UCSD-AML1 (cell line): ENCODE results near the gene TFRC.
"Not testable (repeated sequence)": the region's sequence is repeated elsewhere in the genome, so short reads cannot be mapped to it uniquely, and the experiment has no call there.

Experiments used
- DNase-seq: peaks from one replicate; lab custom pipeline; 2025; ENCODE audit not compliant: unreplicated experiment; lab: John Stamatoyannopoulos, UW

TFRC gene

DNA sequence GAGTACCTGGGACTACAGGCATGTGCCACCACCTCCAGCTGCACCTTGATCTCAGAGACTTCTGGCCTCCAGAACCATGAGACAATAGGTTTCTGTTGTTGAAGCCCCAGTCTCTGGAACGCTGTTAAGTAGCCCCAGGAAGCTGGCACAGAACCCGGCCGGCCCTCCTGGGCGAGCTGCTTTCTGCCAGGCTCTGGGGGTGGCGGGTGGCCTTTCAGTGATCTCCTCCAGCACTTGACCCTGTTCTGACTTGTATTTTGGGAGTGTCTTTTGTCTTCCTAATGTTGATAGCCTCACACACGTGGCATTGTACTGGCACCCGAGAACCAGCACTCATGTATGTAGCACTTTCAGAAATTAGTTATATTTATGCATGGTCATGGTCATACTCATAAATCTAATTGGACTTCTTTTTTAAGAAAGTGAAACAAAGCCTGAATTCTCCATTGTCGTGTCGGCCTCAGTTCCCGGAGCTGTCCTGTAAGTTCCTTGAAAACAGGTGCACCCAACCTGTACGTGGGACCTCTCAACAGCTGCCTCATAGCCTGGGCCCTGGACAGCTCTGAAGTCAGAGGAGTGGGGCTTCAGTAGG lies 74.0 kb downstream of the TFRC start:
- DNase-seq: no peak

DNA sequence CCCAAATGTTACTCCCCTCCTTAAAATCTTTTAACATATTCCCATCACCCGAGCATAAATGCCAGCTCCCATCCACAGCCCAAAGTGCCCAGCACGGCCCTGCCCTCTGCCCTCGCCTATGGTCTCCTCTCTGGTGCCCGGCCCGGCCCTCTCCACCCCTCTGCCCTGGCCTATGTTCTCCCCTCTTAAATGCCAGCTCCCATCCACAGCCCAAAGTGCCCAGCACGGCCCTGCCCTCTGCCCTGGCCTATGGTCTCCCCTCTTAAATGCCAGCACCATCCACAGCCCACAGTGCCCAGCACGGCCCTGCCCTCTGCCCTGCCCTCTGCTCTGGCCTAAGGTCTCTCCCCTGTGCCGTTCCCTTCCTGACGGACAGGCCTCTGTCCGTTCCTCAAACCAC lies 76.6 kb downstream of the TFRC start:
- DNase-seq: not testable (repeated sequence)

DNA sequence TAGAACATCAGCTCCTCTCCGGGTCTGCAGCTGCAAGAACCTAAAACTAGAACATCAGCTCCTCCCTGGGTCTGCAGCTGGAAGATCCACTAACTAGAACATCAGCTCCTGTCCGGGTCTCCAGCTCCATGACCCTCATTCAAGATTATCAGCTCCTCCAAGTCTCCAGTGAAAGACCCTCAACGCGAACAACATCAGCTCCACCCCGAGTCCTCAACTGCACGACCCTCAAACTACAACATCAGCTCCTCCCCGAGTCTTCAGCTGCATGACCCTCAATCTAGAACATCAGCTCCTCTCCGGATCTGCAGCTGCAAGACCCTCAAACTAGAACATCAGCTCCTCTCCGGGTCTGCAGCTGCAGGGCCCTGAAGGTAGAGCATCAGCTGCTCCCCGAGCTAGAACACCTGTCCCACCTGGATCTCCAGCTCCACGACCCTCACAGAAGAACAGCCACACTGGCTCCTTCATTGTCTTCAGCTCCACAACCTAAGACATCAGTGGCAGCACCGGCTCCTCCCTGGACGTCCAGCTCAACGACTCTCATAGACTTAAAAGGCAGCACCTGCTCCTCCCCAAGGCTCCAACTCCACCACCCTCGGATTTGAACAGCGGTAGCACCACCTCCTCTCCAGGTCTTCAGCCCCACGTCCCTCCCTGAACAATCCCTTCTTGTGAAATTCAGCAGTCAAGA lies 77.4 kb downstream of the TFRC start:
- not testable (repeated sequence) for DNase-seq

DNA sequence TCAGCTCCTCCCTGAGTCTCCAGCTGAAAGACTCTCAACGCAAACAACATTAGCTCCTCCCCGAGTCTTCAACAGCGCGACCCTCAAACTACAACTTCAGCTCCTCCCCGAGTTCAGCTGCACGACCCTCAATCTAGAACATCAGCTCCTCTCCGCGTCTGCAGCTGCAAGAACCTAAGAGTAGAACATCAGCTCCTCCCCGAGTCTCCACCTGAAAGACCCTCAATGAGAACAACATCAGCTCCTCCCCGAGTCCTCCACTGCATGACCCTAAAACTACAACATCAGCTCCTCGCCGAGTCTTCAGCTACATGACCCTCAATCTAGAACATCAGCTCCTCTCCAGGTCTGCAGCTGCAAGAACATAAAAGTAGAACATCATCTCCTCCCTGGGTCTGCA lies 78.3 kb downstream of the TFRC start:
- DNase-seq: no peak

DNA sequence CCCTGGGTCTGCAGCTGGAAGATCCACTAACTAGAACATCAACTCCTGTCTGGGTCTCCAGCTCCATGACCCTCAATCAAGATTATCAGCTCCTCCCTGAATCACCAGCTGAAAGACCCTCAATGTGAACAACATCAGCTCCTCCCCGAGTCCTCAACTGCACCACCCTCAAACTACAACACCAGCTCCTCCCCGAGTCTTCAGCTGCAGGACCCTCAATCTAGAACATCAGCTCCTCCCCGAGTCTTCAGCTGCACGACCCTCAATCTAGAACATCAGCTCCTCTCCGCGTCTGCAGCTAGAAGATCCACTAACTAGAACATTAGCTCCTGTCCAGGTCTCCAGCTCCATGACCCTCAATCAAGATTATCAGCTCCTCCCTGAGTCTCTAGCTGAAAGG lies 79.2 kb downstream of the TFRC start:
- not testable (repeated sequence) for DNase-seq

DNA sequence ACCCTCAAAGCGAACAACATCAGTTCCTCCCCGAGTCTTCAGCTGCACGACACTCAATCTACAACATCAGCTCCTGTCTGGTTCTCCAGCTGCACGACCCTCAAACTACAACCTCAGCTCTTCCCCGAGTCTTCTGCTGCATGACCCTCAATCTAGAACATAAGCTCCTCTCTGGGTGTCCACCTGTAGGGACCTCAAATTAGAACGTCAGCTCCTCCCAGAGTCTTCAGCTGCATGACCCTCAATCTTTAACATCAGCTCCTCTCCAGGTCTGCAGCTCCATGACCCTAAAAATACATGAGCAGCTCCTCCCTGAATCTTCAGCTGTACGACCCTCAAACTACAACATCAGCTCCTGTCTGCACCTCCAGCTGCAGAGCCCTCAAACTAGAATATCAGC lies 80.7 kb downstream of the TFRC start:
- DNase-seq: not testable (repeated sequence)

DNA sequence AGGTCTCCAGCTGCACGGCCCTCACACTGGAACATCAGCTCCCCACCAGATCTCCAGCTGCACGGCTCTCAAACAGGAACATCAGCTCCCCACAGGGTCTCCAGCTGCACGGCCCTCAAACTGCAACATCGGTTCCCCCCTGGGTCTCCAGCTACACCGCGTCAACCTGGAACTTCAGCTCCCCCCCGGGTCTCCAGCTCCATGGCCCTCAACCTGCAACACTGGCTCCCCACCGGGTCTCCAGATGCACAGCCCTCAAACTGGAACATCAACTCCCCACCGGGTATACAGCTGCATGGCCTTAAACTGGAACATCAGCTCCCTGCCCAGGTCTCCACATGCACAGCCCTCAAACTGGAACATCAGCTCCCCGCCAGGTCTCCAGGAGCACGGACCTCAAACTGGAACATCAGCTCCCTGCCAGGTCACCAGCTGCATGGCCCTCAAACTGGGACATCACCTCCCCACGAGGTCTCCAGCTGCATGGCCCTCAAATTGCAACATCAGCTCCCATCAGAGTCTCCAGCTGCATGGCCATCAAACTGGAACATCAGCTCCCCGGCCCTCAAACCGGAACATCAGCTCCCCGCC lies 81.4 kb downstream of the TFRC start:
- not testable (repeated sequence) for DNase-seq

DNA sequence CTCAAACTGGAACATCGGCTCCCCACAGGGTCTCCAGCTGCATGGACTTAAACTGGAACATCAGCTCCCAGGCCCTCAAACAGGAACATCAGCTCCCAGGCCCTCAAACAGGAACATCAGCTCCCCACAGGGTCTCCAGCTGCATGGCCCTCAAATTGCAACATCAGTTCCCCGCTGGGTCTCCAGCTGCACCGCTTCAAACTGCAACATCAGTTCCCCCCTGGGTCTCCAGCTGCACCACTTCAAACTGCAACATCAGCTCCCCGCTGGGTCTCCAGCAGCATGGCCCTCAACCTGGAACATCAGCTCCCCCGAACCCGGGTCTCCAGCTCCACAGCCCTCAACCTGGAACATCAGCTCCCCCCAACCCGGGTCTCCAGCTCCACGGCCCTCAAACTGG lies 82.0 kb downstream of the TFRC start:
- no peak for DNase-seq
